Activated CD8-positive, alpha-beta memory T cell treated with anti-CD3 and anti-CD28 coated beads for 4 hours (primary cell): Measurements from ENCODE around the gene RIOX2.

Experiments
- DNase-seq, 2 donors: peaks; one replicate each; pipeline ENCODE4 v3.0.0-alpha.2; 2020; ENCODE audit warnings: low read depth in 2 of 2

The RIOX2 gene

DNA sequence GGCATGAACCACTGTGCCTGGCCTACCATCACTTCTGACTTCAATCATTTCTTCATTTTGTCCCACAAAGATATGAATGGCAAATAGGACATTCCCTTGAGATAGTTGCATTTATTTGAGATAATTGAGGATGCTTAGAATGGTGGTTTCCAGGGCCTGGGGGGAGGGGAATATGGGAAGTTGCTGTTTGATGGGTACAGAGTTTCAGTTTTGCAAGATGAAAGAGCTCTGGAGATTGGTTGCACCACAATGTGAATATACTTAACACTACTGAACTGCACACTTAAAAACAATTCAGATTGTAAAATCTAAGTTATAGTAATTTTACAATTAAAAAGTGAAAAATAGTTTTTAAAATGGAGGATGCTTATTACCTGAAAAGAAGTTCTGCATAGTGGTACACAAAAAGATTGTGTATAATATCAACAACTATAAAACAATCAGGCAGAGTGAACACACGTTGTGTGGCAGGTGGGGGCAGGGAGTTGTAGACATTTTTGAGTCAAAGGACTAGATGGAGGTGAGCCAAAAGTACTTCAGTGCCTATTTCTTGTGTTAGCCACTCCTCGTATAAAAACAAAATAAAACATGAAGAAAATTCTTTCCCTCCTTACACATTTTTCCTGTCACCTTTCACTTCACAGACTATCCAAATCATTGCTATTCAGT is 18.5 kb upstream of the RIOX2 start:
- DNase-seq = no peak

DNA sequence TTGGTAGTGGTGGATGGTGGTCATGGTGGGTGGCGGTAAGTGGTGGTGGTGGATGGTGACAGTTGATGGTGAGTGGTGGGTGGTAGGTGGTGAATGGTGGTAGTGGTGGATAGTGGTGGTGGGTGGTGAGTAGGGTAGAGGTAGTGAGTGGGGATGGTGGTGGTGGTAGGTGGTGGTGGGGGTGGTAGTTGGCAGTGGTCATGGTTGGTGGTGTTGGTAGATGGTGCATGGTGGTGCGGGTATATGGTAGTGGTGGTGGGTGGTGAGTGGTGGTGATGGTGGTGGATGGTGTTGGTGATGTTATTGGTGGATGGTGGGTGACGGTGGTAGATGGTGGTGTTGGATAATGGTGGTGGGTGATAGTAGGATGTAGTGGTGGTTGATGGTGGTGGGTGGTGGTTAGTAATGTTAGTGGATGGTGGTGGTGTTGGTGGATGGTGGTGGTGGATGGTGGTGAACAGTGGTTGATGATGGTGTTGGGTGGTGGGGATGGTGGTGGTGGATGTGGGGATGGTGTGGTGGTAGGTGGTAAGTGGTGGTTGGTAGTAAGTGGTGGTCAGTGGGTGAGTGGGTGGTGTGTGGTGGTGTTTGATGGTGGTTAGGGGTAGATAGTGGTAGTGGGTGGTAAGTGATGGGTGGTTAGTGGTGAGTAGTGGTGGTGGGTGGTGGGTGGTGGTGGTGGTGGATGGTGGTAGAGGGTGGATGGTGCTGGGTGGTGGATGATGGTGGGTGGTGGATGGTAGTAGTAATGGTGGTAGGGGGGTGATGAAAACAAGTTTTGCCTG is 16.7 kb upstream of the RIOX2 start:
- no peak for DNase-seq

GRCh38 chr3:97987306-97987705 is 15.1 kb upstream of the RIOX2 start:
- DNase-seq = no peak

DNA sequence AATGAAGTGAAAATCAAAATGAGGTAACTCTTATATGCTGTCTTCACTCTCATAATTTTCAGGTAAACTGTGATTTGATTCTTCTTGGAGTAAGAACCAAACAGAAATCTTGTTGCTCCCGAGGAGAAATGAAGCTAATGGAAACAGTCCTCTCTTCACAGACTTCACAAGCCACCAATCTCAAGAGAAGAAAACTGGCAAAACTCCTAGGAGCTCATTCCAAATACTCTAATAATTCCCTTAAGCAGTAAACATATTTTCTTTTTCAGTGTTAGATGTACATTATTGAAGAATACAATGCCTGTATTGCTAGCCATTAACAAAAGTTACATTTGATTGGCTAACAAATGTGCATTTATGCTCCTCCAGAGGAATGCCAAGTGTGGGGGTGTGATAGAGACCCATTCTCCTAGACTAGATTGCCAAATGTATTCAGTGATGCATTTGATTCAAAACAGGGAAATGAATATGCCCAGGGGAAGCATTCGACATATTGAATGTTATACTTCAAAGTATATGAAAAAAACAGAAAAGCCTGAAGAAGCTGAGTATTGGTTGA is 11.8 kb upstream of the RIOX2 start:
- DNase-seq = no peak

GRCh38 chr3:97981886-97982285 is 9.7 kb upstream of the RIOX2 start:
- DNase-seq = no peak

- DNase-seq = no peak
These were observed 7.4 kb upstream of the RIOX2 start for GRCh38 chr3:97979610-97980009.

GRCh38 chr3:97975466-97975865 is 3.2 kb upstream of the RIOX2 start:
- DNase-seq = no peak

DNA sequence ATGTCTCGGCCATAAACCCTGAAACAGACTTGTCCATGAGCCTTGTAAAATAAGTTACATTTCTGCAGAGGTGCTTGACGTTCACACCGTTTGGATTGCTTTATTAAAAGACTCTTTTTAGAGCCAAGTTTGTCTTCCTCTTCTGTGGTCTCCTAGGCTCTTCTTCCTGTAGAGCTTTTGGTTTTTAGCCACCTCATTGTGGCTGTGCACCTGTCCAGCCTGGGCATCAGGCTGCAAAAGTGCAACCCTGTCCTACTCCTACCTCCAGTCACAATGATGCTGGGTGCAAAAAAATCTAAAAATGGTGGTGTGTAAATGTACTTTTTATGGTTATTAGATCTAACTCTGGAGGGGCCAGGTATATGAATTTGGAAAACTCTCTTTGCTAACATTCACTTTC is 2.8 kb upstream of the RIOX2 start:
- no peak for DNase-seq

DNA sequence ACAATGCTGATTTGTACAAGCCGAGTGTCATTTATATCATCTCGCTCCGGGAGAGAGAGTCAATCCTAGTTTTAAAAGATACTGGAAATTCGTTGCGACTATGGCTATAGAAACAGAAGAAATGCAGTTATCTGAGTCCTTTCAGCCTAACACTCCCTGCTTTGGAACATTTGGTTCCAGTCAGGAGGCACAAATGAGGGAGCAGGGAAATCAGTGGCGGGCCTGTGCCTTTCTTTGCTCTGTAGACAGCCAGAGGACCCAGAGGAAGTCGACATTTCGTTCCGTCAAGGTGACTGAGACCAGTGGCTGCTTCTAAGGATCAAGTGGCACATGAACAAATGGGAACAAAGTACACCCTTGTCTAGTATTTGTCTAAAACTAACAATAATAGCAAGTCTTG is 745 bp upstream of the RIOX2 start:
- no peak for DNase-seq

GRCh38 chr3:97970956-97971620 is 1.1 kb downstream of the RIOX2 start:
- no peak for DNase-seq

GRCh38 chr3:97970156-97970555 is 2.1 kb downstream of the RIOX2 start:
- no peak for DNase-seq

DNA sequence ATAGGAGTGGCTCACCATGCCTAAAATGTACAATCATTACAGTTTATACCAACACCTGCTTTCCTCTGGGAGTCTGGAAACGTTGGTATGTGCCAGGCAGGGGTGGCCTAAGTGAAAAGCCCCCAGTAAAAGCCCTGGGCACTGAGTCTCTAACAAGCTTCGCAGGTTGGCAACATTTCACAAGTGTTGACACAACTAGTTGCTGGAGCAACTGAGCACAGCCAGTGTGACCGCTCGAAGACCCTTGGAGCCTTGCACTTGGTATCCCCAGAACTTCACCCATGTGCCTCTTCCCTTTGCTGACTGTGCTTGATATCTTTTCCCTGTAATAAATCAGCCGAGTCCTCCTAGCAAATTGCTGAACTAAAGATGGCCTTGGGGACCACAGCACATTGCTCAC is 2.7 kb downstream of the RIOX2 start:
- no peak for DNase-seq

DNA sequence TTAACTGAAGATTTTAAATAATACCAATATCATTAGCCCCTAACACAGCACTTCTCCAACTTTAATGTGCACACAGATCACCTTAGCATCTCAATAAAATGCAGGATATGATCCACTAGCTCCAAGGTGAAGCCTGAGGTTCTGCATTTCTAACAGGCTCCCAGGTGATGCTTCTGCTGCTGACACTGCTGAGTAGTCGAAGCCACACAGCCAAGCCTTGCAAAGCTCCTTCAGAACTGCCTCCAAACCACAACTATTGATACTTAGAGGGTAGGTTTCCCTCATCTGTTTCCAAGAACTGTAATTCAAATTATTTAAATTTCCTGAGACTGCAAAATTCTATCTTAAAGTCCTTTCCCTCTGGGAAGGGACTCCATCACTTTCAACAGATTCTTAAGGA is 3.9 kb downstream of the RIOX2 start:
- no peak for DNase-seq

DNA sequence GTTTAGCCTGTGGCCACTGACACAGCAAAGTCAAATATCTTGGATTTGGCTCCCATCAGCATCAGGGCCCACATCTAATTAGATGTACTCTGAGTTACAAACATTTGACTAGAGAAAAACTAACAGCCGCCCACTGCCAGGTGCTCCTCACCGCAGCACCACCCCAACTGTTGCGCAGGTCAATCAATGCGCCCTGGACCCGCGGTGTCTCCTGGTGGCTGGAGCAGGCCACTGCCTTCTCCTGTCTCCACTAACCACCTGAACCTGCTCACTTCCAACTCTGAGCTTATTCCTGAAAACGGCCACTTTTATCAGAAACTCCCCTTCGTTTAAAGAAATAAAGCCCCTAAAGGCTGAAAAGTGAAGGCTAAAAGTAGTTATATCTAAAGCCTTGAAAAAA is 4.3 kb downstream of the RIOX2 start:
- no peak for DNase-seq

DNA sequence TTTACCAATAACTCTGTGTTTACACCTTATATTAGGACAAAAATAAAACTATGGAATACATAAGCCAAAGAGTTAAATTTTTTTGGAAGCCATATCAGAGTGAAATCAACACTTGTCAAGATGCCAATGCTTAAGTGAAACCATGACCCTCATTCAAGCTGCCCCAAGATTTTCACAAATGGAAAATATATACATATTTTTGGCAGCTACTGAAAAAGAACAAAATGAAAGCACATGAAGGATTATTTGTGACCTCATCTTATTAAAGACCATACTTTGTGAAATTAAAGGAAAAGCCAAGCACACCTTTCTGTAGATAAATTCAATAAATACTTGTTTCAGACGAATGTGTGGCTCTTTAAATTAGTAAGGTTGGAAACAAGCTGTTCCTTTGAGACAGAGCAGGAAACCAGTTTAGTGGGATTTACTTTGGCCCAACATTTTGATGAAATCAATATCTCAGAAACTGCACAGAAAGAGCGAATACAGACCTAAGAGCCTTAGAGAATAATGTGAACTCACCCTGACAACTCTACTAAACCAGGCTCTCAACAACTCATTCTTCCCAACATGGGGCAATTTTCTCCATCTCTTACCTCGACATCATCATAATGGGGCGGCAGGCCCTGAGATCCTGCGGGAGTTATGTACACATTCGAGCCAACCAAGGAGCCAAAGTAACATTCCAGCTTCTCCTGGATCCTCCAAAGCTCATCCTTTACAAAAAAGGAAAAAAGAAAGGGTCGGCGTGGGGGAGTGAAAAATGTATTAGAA is 11.1 kb downstream of the RIOX2 start:
- no peak for DNase-seq

DNA sequence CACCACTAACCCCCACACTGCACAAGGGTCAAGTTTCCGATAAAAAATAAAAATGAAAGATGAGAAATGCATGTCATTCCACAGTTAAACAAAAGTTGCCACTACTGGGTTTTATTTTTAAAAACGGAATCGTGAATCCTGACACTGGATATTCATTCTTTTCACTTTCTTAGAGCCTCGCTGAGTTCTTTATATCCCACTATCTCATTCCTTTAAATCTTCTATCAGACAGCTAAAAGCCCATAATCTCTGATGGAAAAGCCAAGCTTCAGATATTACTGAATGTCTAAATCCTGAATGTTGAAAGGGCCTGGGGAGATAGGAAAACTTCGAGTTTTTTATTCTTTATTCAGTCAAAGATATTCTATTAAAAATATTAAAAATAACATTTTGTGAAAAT is 11.7 kb downstream of the RIOX2 start:
- no peak for DNase-seq

GRCh38 chr3:97959872-97960271 is 12.4 kb downstream of the RIOX2 start:
- no peak for DNase-seq

DNA sequence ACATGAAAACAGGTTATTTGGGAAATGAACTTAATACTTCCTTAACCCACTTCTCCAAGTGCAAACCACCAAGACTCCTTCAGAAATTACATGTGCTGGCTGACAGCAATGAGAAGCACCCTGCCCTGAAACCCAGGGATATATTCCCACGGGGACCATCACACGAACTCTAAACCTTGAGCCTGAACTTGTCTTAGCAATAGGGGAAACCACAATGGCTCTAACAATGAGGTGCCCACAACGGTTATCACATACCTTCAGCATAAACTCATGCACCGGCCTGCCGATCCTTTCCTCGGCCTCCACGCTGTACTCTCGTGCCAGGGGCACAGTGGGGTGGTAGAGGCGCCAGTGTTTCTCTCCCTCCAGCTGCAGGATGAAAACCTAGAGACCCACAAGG is 13.4 kb downstream of the RIOX2 start:
- no peak for DNase-seq

- DNase-seq = no peak
These were observed 13.8 kb downstream of the RIOX2 start for GRCh38 chr3:97958396-97958795.

- no peak for DNase-seq
These were observed 14.5 kb downstream of the RIOX2 start for GRCh38 chr3:97957617-97958311.

DNA sequence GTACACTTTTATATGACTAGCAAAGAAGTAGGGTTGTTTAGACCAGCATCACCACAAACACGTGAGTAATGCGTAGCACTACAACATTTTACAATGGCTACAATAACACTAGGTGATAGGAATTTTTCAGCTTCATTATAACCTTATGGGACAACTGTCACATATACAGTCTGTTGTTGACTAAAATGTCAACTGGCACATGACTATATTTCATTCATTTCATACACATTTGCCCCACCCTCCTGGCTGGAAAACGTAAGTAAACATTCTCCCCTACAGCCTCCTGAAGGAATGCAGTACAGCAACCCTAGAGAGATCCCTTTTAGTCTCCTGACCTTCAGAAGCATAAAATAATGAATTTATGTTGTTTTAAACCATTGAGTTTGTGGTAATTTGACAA is 16.2 kb downstream of the RIOX2 start:
- no peak for DNase-seq
